Subcutaneous abdominal adipose tissue (tissue), 5 donors: Measurements from ENCODE around the gene KRTAP10-10.
"Not testable (repeated sequence)": the region's sequence is repeated elsewhere in the genome, so short reads cannot be mapped to it uniquely, and the experiment has no call there.

Experiments
- H3K27ac ChIP-seq: one replicate; pipeline ENCODE4 v1.7.0; 2013; ENCODE audit warnings: low read depth, mild to moderate bottlenecking, inconsistent platforms, low read length, moderate library complexity
- H3K27me3 ChIP-seq, 5 donors: one replicate each; pipeline ENCODE4 v1.7.0; 2013; ENCODE audit warnings: low read length in 5 of 5, inconsistent platforms in 1 of 5; ENCODE audit not compliant: control insufficient read depth in 5 of 5, insufficient read depth in 4 of 5
- H3K36me3 ChIP-seq, 5 donors: one replicate each; pipeline ENCODE4 v1.7.0; 2013; ENCODE audit warnings: low read length in 5 of 5; ENCODE audit not compliant: control insufficient read depth in 5 of 5, insufficient read depth in 5 of 5
- H3K4me1 ChIP-seq, 5 donors: one replicate each; pipeline ENCODE4 v1.7.0; 2013; ENCODE audit warnings: low read length in 5 of 5, mild to moderate bottlenecking in 3 of 5, moderate library complexity in 1 of 5; ENCODE audit not compliant: control insufficient read depth in 5 of 5, insufficient read depth in 5 of 5
- H3K4me3 ChIP-seq, 5 donors: one replicate each; pipeline ENCODE4 v1.7.0; 2013; ENCODE audit warnings: low read length in 5 of 5, low read depth in 1 of 5
- H3K9ac ChIP-seq, 5 donors: one replicate each; pipeline ENCODE4 v1.7.0; 2013; ENCODE audit warnings: low read length in 5 of 5, mild to moderate bottlenecking in 4 of 5, moderate library complexity in 3 of 5
- H3K9me3 ChIP-seq, 5 donors: one replicate each; pipeline ENCODE4 v1.7.0; 2013; ENCODE audit warnings: low read length in 5 of 5; ENCODE audit not compliant: control insufficient read depth in 5 of 5
- donor health status: healthy.
- donor health status: healthy.
- donor health status: healthy.
- donor health status: healthy.
- donor health status: healthy.

KRTAP10-10 gene

DNA sequence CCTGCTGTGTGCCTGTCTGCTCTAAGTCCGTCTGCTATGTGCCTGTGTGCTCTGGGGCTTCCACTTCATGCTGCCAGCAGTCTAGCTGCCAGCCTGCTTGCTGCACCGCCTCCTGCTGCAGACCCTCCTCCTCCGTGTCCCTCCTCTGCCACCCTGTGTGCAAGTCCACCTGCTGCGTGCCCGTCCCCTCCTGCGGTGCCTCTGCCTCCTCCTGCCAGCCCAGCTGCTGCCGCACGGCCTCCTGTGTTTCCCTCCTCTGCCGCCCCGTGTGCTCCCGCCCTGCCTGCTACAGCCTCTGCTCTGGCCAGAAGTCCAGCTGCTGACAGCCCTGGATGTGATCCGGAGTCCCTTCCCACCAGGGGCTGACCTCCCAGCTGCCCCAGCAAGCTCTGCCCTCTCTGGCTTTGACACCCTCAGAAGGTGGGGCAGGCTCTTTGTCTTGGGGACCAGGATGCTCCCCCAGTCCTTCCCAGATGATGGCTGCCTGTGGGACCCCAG, 744 bp downstream of the KRTAP10-10 start:
- peaks cover 9 to 21% (median 13%) of the 10 kb centered on the region in 5 donors for H3K27me3 ChIP-seq
- peaks cover 2 to 13% (median 8%) of the 10 kb centered on the region in 5 donors for H3K9me3 ChIP-seq
- H3K4me1 ChIP-seq, H3K36me3 ChIP-seq, H3K9ac ChIP-seq, H3K4me3 ChIP-seq, H3K27ac ChIP-seq: not testable (repeated sequence)

DNA sequence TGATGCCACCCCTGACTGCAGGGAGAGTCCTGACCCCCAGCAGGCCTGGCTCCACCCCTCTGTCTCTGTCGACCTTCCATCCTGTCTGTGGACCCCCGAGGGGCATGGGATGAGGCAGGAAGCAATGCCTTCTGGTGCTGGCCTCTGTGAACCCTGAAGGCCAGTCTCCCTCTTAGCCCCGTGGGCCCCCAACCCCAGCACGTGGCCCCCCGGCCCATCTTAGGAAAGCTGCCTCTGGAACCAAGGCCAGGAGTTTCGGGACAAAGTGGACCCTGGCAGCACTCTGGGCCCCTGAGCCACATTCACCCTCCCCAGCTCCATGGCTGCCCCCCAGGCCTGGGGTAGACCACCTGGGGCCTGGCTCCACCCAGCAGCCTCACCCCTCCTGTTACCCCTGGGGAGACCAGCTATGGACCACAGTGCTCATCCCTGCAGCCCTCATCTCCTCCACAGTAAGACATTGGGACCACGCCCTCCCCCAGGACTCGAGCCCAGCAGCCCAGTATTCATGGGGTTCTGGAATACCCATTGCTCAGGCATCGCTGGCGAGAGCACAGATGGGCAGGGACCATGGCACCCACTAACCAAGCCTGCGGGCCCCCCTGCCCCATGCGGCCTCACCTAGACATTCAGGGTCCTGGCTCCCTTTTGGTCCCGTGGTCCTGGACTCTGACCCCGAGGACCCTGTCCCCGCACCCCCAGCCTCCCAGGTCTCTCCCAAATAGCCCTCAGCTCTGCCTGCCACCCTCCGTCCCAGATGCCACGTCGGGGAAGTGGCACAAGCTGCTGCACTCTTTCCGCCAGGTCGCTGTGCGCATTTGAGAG, 1.6 kb downstream of the KRTAP10-10 start:
- H3K4me1 ChIP-seq, H3K36me3 ChIP-seq, H3K9ac ChIP-seq, H3K27ac ChIP-seq, H3K4me3 ChIP-seq: not testable (repeated sequence)
- Histone ChIP-seq H3K9me3 (peaks cover 2 to 15% (median 14%) of the 10 kb centered on the region in 5 donors), H3K27me3 (peaks cover 9 to 21% (median 13%) of the 10 kb centered on the region in 5 donors)

DNA sequence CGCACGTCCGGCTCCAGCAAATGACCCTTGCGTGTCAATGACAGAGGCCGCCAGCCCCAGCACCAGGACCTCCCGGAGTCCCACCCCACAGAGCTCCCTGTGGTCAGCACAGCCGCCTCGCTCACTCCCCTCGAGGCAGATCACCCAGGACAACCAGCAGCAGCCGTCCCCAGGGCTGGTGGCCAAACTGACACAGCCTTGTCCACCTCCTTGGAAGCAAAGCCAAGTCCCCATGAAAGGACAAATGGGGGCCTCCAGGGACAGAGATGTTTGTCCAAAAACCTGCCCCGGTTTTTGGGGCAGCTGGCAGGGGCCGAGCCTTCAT, 2.1 kb downstream of the KRTAP10-10 start:
- Histone ChIP-seq H3K9ac (no peak overlapping the region), H3K27ac (no peak overlapping the region), H3K4me1 (no peaks in the 10 kb centered on the region), H3K27me3 (peaks cover 9 to 21% (median 13%) of the 10 kb centered on the region in 5 donors), H3K9me3 (peaks cover 2 to 20% (median 20%) of the 10 kb centered on the region in 5 donors), H3K36me3 (no peaks in the 10 kb centered on the region), H3K4me3 (no peak overlapping the region)

DNA sequence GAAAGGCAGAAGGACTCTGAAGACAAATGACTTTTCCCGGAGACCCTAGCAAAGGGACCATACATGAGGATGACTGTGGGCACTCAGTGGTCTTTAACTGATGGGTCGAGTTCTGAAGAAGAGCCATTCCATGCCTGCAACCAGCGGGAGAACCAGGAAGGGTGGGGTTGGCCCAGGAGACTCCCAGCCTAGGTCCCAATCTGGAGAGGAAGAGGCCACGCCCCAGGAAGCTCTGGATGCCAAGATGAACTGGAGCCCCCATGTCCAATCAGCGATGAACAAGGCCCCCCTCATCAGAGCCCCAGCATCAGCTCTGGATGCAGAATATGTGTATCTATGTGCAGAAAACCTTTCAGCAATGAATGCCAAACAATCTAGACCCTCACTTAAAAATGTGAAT, 3.6 kb downstream of the KRTAP10-10 start:
- Histone ChIP-seq H3K4me1 (no peaks in the 10 kb centered on the region), H3K27ac (no peak overlapping the region), H3K9ac (no peak overlapping the region), H3K9me3 (peaks cover 6 to 33% (median 25%) of the 10 kb centered on the region in 5 donors), H3K4me3 (no peak overlapping the region), H3K27me3 (peaks cover 9 to 18% (median 10%) of the 10 kb centered on the region in 5 donors), H3K36me3 (no peaks in the 10 kb centered on the region)

DNA sequence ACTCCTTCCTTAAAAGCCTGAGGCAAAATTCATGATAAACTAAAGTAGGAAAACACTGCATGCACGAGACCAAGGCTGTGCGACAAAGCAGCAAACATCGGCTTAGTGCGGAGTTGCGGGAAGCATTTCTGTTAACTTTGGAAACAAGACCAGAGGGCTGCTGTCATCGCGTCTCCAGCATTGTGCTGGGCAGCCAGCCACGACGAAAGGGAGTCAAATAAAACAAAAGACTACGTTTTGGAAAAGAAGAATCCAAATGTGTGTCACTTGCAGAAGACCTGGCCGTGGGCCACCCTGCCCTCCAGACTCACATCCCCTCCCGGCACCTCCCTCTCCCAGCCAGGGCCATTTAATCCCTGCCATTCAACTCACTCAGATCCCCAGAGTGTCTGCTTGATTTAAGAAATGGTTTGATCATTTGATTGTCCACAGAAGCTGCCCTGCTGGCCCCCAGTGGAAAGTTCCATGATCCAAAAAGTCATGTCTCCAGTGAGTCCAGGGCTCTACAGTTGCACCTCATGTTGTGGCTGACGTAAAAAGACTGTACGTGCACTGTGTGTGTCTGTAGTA, 6.7 kb downstream of the KRTAP10-10 start:
- Histone ChIP-seq H3K9me3 (peaks cover 6 to 33% (median 25%) of the 10 kb centered on the region in 5 donors), H3K9ac (no peak overlapping the region), H3K4me3 (no peak overlapping the region), H3K4me1 (no peaks in the 10 kb centered on the region), H3K27ac (no peak overlapping the region), H3K36me3 (no peaks in the 10 kb centered on the region), H3K27me3 (peaks cover 3 to 27% (median 14%) of the 10 kb centered on the region in 5 donors)

DNA sequence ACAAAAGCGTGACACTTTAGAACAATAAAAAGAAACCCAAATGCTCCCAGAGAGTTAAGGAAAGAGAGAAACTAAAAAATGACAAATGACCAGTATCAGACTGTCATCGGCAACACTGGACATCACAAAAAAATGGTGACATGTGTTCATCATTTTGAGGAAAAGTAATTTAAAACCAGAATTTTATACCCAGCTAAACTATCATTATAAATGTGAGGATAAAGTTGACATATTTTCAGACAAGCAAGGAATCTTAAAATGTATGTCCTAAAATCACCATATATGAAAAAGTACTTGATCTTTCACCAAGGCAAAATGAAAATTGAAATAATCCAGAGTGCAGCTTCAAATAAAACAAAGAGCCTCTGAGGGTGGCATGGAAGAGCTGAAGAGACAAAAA, 7.7 kb downstream of the KRTAP10-10 start:
- no peak overlapping the region for H3K4me3 ChIP-seq
- no peaks in the 10 kb centered on the region for H3K4me1 ChIP-seq
- peaks cover 6 to 33% (median 25%) of the 10 kb centered on the region in 5 donors for H3K9me3 ChIP-seq
- H3K9ac ChIP-seq, result no peak overlapping the region
- no peaks in the 10 kb centered on the region for H3K36me3 ChIP-seq
- peaks cover 3 to 25% (median 16%) of the 10 kb centered on the region in 5 donors for H3K27me3 ChIP-seq
- no peak overlapping the region for H3K27ac ChIP-seq

DNA sequence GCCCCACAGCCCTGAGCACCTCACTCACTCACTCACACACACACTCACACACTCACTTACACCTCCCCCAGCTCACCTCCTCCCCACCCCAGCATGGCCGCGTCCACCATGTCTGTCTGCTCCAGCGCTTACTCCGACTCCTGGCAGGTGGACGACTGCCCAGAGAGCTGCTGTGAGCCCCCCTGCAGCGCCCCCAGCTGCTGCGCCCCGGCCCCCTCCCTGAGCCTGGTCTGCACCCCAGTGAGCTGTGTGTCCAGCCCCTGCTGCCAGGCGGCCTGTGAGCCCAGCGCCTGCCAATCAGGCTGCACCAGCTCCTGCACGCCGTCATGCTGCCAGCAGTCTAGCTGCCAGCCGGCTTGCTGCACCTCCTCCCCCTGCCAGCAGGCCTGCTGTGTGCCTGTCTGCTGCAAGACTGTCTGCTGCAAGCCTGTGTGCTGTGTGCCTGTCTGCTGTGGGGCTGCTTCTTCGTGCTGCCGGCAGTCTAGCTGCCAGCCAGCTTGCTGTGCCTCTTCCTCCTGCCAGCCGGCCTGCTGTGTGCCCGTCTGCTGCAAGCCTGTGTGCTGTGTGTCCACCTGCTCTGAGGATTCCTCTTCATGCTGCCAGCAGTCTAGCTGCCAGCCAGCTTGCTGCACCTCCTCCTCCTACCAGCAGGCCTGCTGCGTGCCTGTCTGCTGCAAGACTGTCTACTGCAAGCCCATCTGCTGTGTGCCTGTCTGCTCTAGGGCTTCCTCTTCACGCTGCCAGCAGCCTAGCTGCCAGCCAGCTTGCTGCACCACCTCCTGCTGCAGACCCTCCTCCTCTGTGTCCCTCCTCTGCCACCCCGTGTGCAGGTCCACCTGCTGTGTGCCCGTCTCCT, 9.4 kb downstream of the KRTAP10-10 start, which contains the start of gene KRTAP10-11:
KRTAP10-11 (plus strand) TSS at position 49 of the 856 bp plus-strand sequence; CDS start at position 94, 45 bp downstream.
- not testable (repeated sequence) for H3K4me3 ChIP-seq, H3K36me3 ChIP-seq, H3K27ac ChIP-seq, H3K4me1 ChIP-seq, H3K9ac ChIP-seq
- Histone ChIP-seq H3K9me3 (peaks cover 4 to 23% (median 11%) of the 10 kb centered on the region in 5 donors), H3K27me3 (peaks cover 3 to 29% (median 16%) of the 10 kb centered on the region in 5 donors)

DNA sequence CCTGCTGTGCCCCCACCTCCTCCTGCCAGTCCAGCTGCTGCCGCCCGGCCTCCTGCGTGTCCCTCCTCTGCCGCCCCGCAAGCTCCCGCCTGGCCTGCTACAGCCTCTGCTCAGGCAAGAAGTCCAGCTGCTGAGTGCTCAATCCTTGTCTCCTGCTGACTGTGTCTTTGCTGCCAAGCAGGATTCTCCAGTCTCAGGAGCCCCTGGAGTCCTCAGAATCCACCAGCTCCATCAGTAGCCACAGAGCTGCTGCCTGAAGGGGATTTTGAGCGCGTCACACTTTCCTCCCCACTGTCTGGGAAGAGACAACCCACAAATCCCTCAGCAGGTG, 10.0 kb downstream of the KRTAP10-10 start:
- H3K4me1 ChIP-seq, result no peaks in the 10 kb centered on the region
- H3K27ac ChIP-seq, result no peak overlapping the region
- H3K9me3 ChIP-seq, result peaks cover 4 to 23% (median 11%) of the 10 kb centered on the region in 5 donors
- H3K4me3 ChIP-seq, result no peak overlapping the region
- H3K9ac ChIP-seq, result no peak overlapping the region
- H3K27me3 ChIP-seq, result peaks cover 3 to 29% (median 16%) of the 10 kb centered on the region in 5 donors
- no peaks in the 10 kb centered on the region for H3K36me3 ChIP-seq

DNA sequence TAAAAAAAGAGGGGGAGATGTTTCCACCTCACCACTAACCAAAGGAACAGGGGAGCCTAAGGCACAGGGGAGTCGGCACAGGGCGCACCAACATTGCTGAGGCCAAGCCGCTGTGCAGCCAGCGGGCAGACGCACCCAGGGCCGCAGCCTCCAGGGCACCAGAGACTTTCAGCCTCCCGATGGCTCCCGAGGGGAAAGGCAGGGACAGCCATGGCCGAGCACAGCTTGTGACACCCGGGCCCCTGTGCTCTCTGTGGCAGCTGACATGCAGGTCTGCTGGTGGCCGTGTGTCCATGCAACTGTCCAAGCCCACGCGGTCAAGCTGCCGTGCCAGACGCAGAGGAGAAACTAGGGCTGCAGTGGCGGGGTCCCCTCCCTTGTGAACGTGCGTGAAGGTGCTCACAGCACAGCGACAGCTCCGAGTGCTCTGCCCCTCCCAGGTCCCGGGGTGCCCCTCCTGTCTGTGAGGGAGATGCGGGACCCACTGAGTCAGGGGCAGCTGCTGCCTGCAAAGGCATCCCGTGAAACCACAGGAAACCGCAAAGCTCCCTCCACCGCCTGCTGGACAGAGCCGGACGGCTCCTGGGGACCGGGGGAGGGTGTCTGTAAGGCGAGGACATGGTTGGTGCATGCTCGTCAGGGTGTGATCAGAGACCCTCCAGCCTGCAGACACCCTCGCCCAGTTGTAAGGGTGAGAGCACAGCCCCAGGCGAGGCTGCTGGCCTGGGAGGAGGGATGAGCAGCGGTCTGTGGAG, 11.6 kb downstream of the KRTAP10-10 start:
- no peak overlapping the region for H3K4me3 ChIP-seq
- no peak overlapping the region for H3K9ac ChIP-seq
- H3K9me3 ChIP-seq, result peaks cover 4 to 18% (median 10%) of the 10 kb centered on the region in 5 donors

More for the DNA sequence above, 11.6 kb downstream of the KRTAP10-10 start:
- H3K27ac ChIP-seq, result no peak overlapping the region
- H3K27me3 ChIP-seq, result peaks cover 3 to 29% (median 16%) of the 10 kb centered on the region in 5 donors
- no peaks in the 10 kb centered on the region for H3K4me1 ChIP-seq
- H3K36me3 ChIP-seq, result no peaks in the 10 kb centered on the region
